Astrocyte (in vitro differentiated cells and primary cell): ENCODE data around the gene GNG12.

Source experiments
- EZH2 ChIP-seq: IDR thresholded peaks from 2 replicates; pipeline ENCODE4 v1.6.1; 2012; ENCODE audit warnings: mild to moderate bottlenecking, low read length, inconsistent platforms; ENCODE audit not compliant: insufficient read depth
- TF ChIP-seq, protein P1 (sequence below): IDR thresholded peaks from 2 replicates; pipeline ENCODE4 v1.5.1; 2011; ENCODE audit warnings: low read depth, mild to moderate bottlenecking, inconsistent platforms, low read length, moderate library complexity; ENCODE audit not compliant: insufficient read depth

DNA sequence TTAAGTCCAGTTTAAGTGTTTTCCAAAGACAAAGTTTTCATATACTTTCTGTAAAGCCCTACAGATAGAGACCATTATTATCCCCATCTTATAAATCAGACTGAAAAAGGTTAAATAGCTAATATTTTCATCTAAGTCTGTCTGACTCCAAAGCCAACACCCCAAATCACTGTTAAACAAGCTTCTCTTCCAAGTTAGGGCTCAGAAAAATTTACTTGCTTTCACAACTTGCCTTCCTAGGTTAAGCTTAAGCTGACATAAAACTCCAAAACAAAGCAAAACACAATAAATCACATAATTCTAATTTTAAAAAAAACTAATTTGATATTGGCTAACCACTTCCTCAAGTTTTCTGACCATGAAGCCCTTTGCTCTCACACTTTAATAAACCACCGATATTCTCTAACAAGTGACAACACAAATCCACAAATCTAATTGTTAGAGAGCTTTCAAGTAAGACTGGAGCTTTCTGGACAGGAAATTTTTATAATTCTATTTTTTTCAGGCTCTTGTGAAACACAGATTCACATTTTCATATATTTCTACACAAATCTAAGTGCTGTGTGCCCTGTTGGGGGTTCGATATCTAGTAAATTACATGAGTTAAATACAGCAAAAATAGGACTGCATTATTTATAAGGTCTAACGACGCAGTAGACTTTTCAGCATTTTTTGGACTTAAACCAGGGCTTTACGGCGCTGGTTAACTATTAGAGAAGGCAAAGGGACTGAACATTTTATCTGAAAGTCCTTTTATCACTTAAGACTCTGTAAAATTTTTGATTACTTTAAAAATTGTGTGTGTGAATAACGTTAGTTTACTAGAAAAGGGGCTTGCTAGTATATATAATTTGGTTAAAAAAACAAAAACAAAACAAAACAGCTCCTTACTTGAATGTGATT is 2.1 kb downstream of the GNG12 start:
- no peak for TF ChIP-seq EZH2
- TF ChIP-seq, protein P1, sequence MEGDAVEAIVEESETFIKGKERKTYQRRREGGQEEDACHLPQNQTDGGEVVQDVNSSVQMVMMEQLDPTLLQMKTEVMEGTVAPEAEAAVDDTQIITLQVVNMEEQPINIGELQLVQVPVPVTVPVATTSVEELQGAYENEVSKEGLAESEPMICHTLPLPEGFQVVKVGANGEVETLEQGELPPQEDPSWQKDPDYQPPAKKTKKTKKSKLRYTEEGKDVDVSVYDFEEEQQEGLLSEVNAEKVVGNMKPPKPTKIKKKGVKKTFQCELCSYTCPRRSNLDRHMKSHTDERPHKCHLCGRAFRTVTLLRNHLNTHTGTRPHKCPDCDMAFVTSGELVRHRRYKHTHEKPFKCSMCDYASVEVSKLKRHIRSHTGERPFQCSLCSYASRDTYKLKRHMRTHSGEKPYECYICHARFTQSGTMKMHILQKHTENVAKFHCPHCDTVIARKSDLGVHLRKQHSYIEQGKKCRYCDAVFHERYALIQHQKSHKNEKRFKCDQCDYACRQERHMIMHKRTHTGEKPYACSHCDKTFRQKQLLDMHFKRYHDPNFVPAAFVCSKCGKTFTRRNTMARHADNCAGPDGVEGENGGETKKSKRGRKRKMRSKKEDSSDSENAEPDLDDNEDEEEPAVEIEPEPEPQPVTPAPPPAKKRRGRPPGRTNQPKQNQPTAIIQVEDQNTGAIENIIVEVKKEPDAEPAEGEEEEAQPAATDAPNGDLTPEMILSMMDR: no peak
